HEK293 (cell line): ENCODE measurements around the gene LHFPL2.
A peak's percentile ranks its signal among the peaks of the same experiment; 100 is the strongest.

Experiments
- CTCF ChIA-PET: fragments of 350-600 bp; formaldehyde crosslinking; extraction: SDS; loops from one replicate; lab custom pipeline; 2021; ENCODE audit warnings: antibody characterized with exemption; lab: Yijun Ruan, JAX
- POLR2A ChIA-PET: fragments of 300-600 bp; formaldehyde crosslinking; extraction: SDS; loops from one replicate; lab custom pipeline; 2020; ENCODE audit warnings: antibody characterized with exemption, inconsistent platforms; lab: Yijun Ruan, JAX
- H3K27ac ChIP-seq: fragments of 200-500 bp; sonication (Bioruptor generic); 2 replicates; pipeline ENCODE4 v1.5.1; 2014; ENCODE audit warnings: low read depth, low read length, control low read depth, inconsistent platforms; ENCODE audit errors: extremely low read depth
- H3K36me3 ChIP-seq, 2 experiments: fragments of 200-500 bp in 1 of 2; sonication (Bioruptor generic) in 1 of 2; 1 replicate in 1 of 2; 2 replicates in 1 of 2; pipeline ENCODE4 v1.5.1; 2014 to 2017; ENCODE audit warnings: inconsistent platforms in 2 of 2, low read length in 2 of 2; ENCODE audit not compliant: control insufficient read depth in 2 of 2, insufficient read depth in 1 of 2
- H3K4me1 ChIP-seq: fragments of 200-500 bp; sonication (Bioruptor generic); 2 replicates; pipeline ENCODE4 v1.5.1; 2014; ENCODE audit warnings: mild to moderate bottlenecking, low read length, inconsistent platforms; ENCODE audit not compliant: control insufficient read depth, insufficient read depth
- H3K4me3 ChIP-seq: 2 replicates; pipeline ENCODE4 v1.5.1; 2011; ENCODE audit warnings: low read depth, mild to moderate bottlenecking, control low read depth, low read length, moderate library complexity
- H3K9me3 ChIP-seq: fragments of 200-500 bp; sonication (Bioruptor generic); 2 replicates; pipeline ENCODE4 v1.5.1; 2014; ENCODE audit warnings: low read depth, low read length, inconsistent platforms; ENCODE audit not compliant: control insufficient read depth, insufficient read depth
- GFI1B ChIP-seq: fragments of 450-650 bp; formaldehyde crosslinking; IDR thresholded peaks from 2 replicates; pipeline ENCODE4 v1.5.1; 2016; ENCODE audit warnings: missing biosample characterization, missing genetic modification characterization
- ZNF513 ChIP-seq: fragments of 450-650 bp; IDR thresholded peaks from 2 replicates; pipeline ENCODE4 v1.5.1; 2018; ENCODE audit warnings: missing biosample characterization, missing genetic modification characterization

LHFPL2 gene

GRCh38 chr5:78447775-78448424, 200.7 kb downstream of the LHFPL2 start:
- ChIA-PET CTCF (interaction anchor here (0.5 kb wide), 1 partner anchor 313 kb away, joined by 4 read pairs; no protein-coding TSS in a partner anchor), POLR2A (no interaction called here)
- no peaks in the 10 kb centered on the region; a peak in 1 of 3 replicates for H3K36me3 ChIP-seq
- no peaks in the 10 kb centered on the region for H3K9me3 ChIP-seq
- H3K4me1 ChIP-seq: no peaks in the 10 kb centered on the region
- no peak overlapping the region for H3K4me3 ChIP-seq
- H3K27ac ChIP-seq: no peak overlapping the region
- TF ChIP-seq GFI1B (tag by site-specific recombination) (no peak), ZNF513 (tag by site-specific recombination) (peak; percentile 62)
